Naive thymus-derived CD4-positive, alpha-beta T cell (primary cell): ENCODE measurements around the gene FPGT. TPM values are rescaled to one million over a fixed set of nuclear protein-coding genes. Genes with fewer than 3 reads are reported as not detected.
"Not testable (repeated sequence)": the region's sequence is repeated elsewhere in the genome, so short reads cannot be mapped to it uniquely, and the experiment has no call there.

ENCODE experiments used
- ATAC-seq: fragments of 150-1000 bp; cut with Tn5 transposase; 2 replicates; pipeline ENCODE4 v1.10.0; 2021; ENCODE audit warnings: mild to moderate bottlenecking, moderate library complexity
- CTCF ChIA-PET: fragments of 350-600 bp; sonication (Branson Sonifier 250); formaldehyde crosslinking; loops from one replicate; lab custom pipeline; 2021; ENCODE audit warnings: antibody characterized with exemption; lab: Charles Lee
- POLR2A ChIA-PET: fragments of 350-600 bp; sonication (Branson Sonifier 250); formaldehyde crosslinking; loops from one replicate; lab custom pipeline; 2021; ENCODE audit warnings: antibody characterized with exemption, inconsistent platforms; lab: Charles Lee
- DNase-seq, 9 donors: peaks; one replicate each; pipeline versions ENCODE4 v3.0.0 to v3.0.0-alpha.2; 2020 to 2022; ENCODE audit warnings: mixed read lengths in 1 of 9
- H3K27ac ChIP-seq: one replicate; pipeline ENCODE4 v1.7.0; 2013; ENCODE audit warnings: mild to moderate bottlenecking, low read depth, low read length, moderate library complexity
- H3K27me3 ChIP-seq, 2 donors: one replicate each; pipeline ENCODE4 v1.7.0; 2013; ENCODE audit warnings: low read length in 2 of 2, mild to moderate bottlenecking in 2 of 2, moderate library complexity in 2 of 2; ENCODE audit not compliant: control insufficient read depth in 2 of 2, insufficient read depth in 2 of 2
- H3K36me3 ChIP-seq, 3 experiments: 1 replicate in 2 of 3; 2 replicates in 1 of 3; pipeline ENCODE4 v1.7.0; 2013; ENCODE audit warnings: low read length in 3 of 3, mild to moderate bottlenecking in 3 of 3, moderate library complexity in 1 of 3; ENCODE audit not compliant: insufficient read depth in 3 of 3, control insufficient read depth in 2 of 3
- H3K4me1 ChIP-seq, 2 donors: one replicate each; pipeline ENCODE4 v1.7.0; 2013; ENCODE audit warnings: low read length in 2 of 2, mild to moderate bottlenecking in 2 of 2, moderate library complexity in 1 of 2; ENCODE audit not compliant: control insufficient read depth in 2 of 2, insufficient read depth in 2 of 2
- H3K4me3 ChIP-seq: 2 replicates; pipeline ENCODE4 v1.7.0; 2013; ENCODE audit warnings: mild to moderate bottlenecking, low read length
- H3K9me3 ChIP-seq, 3 experiments: 1 replicate in 2 of 3; 2 replicates in 1 of 3; pipeline ENCODE4 v1.7.0; 2013; ENCODE audit warnings: low read length in 3 of 3; ENCODE audit not compliant: control insufficient read depth in 2 of 3
- H3K27ac Mint-ChIP-seq, 9 donors: one replicate each; pipeline ENCODE4 v1.8.0; 2020 to 2022; ENCODE audit warnings: mixed read lengths in 9 of 9, mild to moderate bottlenecking in 8 of 9, moderate library complexity in 5 of 9, inconsistent platforms in 2 of 9
- H3K27me3 Mint-ChIP-seq, 5 donors: one replicate each; pipeline ENCODE4 v1.8.0; 2021 to 2022; ENCODE audit warnings: mixed read lengths in 5 of 5, mild to moderate bottlenecking in 1 of 5
- H3K36me3 Mint-ChIP-seq, 5 donors: one replicate each; pipeline ENCODE4 v1.8.0; 2020 to 2022; ENCODE audit warnings: mixed read lengths in 5 of 5, mild to moderate bottlenecking in 3 of 5, inconsistent platforms in 1 of 5
- H3K4me1 Mint-ChIP-seq, 7 donors: one replicate each; pipeline ENCODE4 v1.8.0; 2020 to 2022; ENCODE audit warnings: mixed read lengths in 7 of 7, mild to moderate bottlenecking in 3 of 7, inconsistent platforms in 1 of 7
- H3K4me3 Mint-ChIP-seq, 10 donors: one replicate each; pipeline ENCODE4 v1.8.0; 2020 to 2022; ENCODE audit warnings: mild to moderate bottlenecking in 10 of 10, mixed read lengths in 10 of 10, moderate library complexity in 6 of 10, inconsistent platforms in 2 of 10
- H3K9me3 Mint-ChIP-seq, 11 donors: one replicate each; pipeline ENCODE4 v1.8.0; 2020 to 2022; ENCODE audit warnings: mixed read lengths in 11 of 11, mild to moderate bottlenecking in 4 of 11, inconsistent platforms in 1 of 11, moderate library complexity in 1 of 11
- intact Hi-C, 2 donors: fragments of 100-400 bp; cut with micrococcal nuclease; formaldehyde crosslinking; loops; one replicate each; pipeline ENCODE4 v1.15.1; 2023
- polyA plus RNA-seq, 2 donors: library from polyadenylated mRNA; unstranded; fragments of 300-500 nt; fragmentation: Illumina TruSeq; gene quantifications; one replicate each; pipeline ENCODE4 v1.2.3, GENCODE V29; 2021
- total RNA-seq, 6 experiments: library from RNA in 5 of 6; stranded (reverse) in 5 of 6; gene quantifications; 1 replicate in 5 of 6; 2 replicates in 1 of 6; pipeline ENCODE4 v1.2.3 and lab custom pipeline; 2021 to 2026

The FPGT gene
- total RNA-seq (10 to 100 TPM in 3 of 5 experiments, 1 to 10 TPM in 2; 5.6 to 17.7 (median 12.5) TPM), polyA plus RNA-seq (1 to 10 TPM; 5.1 to 7.9 TPM), total RNA-seq (lab: John Stamatoyannopoulos, UW) (3.4 reads per million, percentile 18 among the genes with 10 or more reads in this experiment)

GRCh38 chr1:74197657-74198552 is at the start of gene FPGT, which contains the start of gene LRRIQ3:
TSS of gene FPGT (plus strand) at chr1:74198242. CDS start at chr1:74198279, 37 bp downstream.
TSS of gene LRRIQ3 (minus strand) at chr1:74198176. CDS start at chr1:74183684, 14,492 bp downstream.
- DNase-seq: peak; percentile 90 to 97 (median 96)
- H3K4me3 Mint-ChIP-seq: peak within 1 kb of the TSS; percentile 91 to 99 (median 94)
- peaks cover 0 to 7% (median 0%) of the 10 kb centered on the region in 5 donors for H3K27me3 Mint-ChIP-seq
- H3K36me3 Mint-ChIP-seq: peaks cover 0 to 20% (median 5%) of the 10 kb centered on the region in 5 donors
- ChIA-PET CTCF (interaction anchor here (1.2 kb wide), 1 partner anchor 536 kb away, joined by 4 read pairs; no protein-coding TSS in a partner anchor), POLR2A (no interaction called here)
- ATAC-seq: peak; percentile 99
- H3K27me3 ChIP-seq: no peaks in the 10 kb centered on the region
- H3K4me1 Mint-ChIP-seq: peaks cover 16 to 39% (median 19%) of the 10 kb centered on the region in 7 donors
- peak within 1 kb of the TSS; percentile 85 for H3K4me3 ChIP-seq
- H3K27ac ChIP-seq: peak within 1 kb of the TSS; percentile 84
- intact Hi-C loops: loop anchor here (1.0 to 2.0 kb wide), 5 partner anchors 535 to 1915 kb away; partner anchors contain the start of genes ACADM (in 2 of the 2), CRYZ (in 2 of the 2), TYW3 (in 2 of the 2) and NEGR1 (in 1 of the 2)
- H3K9me3 ChIP-seq: no peaks in the 10 kb centered on the region
- H3K9me3 Mint-ChIP-seq: no peaks in the 10 kb centered on the region
- H3K36me3 ChIP-seq: peaks cover 0 to 3% (median 0%) of the 10 kb centered on the region in 3 experiments
- H3K4me1 ChIP-seq: peaks cover 5% of the 10 kb centered on the region in 2 donors
- peak within 1 kb of the TSS; percentile 91 to 98 (median 96) for H3K27ac Mint-ChIP-seq

GRCh38 chr1:74160046-74160445 is 38.0 kb upstream of the FPGT start:
- ChIA-PET CTCF (interaction anchor here (0.6 kb wide), 1 partner anchor 9 kb away, joined by 3 read pairs; no protein-coding TSS in a partner anchor), POLR2A (no interaction called here)
- H3K27ac Mint-ChIP-seq: no peak overlapping the region
- Histone ChIP-seq H3K36me3 (no peaks in the 10 kb centered on the region), H3K4me3 (no peak overlapping the region), H3K4me1 (no peaks in the 10 kb centered on the region), H3K27ac (no peak overlapping the region), H3K9me3 (no peaks in the 10 kb centered on the region), H3K27me3 (peaks cover 0 to 3% of the 10 kb centered on the region in 2 donors)
- ATAC-seq (no peak), DNase-seq (no peak)
- H3K4me3 Mint-ChIP-seq: no peak overlapping the region
- H3K36me3 Mint-ChIP-seq: no peaks in the 10 kb centered on the region
- no peaks in the 10 kb centered on the region for H3K4me1 Mint-ChIP-seq
- H3K27me3 Mint-ChIP-seq: peaks cover 0 to 4% (median 0%) of the 10 kb centered on the region in 5 donors
- H3K9me3 Mint-ChIP-seq: peaks cover 0 to 4% (median 0%) of the 10 kb centered on the region in 11 donors
- intact Hi-C loops: no loop called here

- H3K27me3 Mint-ChIP-seq: peaks cover 0 to 4% (median 0%) of the 10 kb centered on the region in 5 donors
- CTCF ChIA-PET: no interaction called here
- no peaks in the 10 kb centered on the region for H3K36me3 ChIP-seq
- H3K36me3 Mint-ChIP-seq: no peaks in the 10 kb centered on the region
- POLR2A ChIA-PET: no interaction called here
- intact Hi-C loops: no loop called here
- H3K4me3 ChIP-seq: no peak overlapping the region
- no peaks in the 10 kb centered on the region for H3K4me1 ChIP-seq
- ATAC-seq (no peak), DNase-seq (no peak)
- no peak overlapping the region for H3K27ac Mint-ChIP-seq
- H3K4me3 Mint-ChIP-seq: no peak overlapping the region
- peaks cover 0 to 2% of the 10 kb centered on the region in 2 donors for H3K27me3 ChIP-seq
- H3K9me3 Mint-ChIP-seq: peaks cover 0 to 11% (median 2%) of the 10 kb centered on the region in 11 donors
- H3K9me3 ChIP-seq: no peaks in the 10 kb centered on the region
- H3K27ac ChIP-seq: no peak overlapping the region
- H3K4me1 Mint-ChIP-seq: no peaks in the 10 kb centered on the region
Observed at GRCh38 chr1:74161497-74161896, 36.5 kb upstream of the FPGT start.

GRCh38 chr1:74162333-74162732 is 35.7 kb upstream of the FPGT start:
- intact Hi-C loops: no loop called here
- H3K36me3 ChIP-seq: no peaks in the 10 kb centered on the region
- no peak overlapping the region for H3K27ac Mint-ChIP-seq
- peaks cover 0 to 4% (median 0%) of the 10 kb centered on the region in 5 donors for H3K27me3 Mint-ChIP-seq
- H3K27ac ChIP-seq: no peak overlapping the region
- H3K27me3 ChIP-seq: no peaks in the 10 kb centered on the region
- H3K4me3 ChIP-seq: no peak overlapping the region
- DNase-seq (no peak), ATAC-seq (no peak)
- H3K4me3 Mint-ChIP-seq: no peak overlapping the region
- no peaks in the 10 kb centered on the region for H3K4me1 Mint-ChIP-seq
- no peaks in the 10 kb centered on the region for H3K9me3 ChIP-seq
- H3K4me1 ChIP-seq: no peaks in the 10 kb centered on the region
- H3K9me3 Mint-ChIP-seq: peaks cover 0 to 19% (median 4%) of the 10 kb centered on the region in 11 donors
- CTCF ChIA-PET: no interaction called here
- no peaks in the 10 kb centered on the region for H3K36me3 Mint-ChIP-seq
- POLR2A ChIA-PET: no interaction called here

GRCh38 chr1:74174423-74174822 is 23.6 kb upstream of the FPGT start:
- H3K9me3 ChIP-seq, CTCF ChIA-PET, intact Hi-C loops, H3K4me1 ChIP-seq, ATAC-seq, H3K36me3 ChIP-seq, H3K4me1 Mint-ChIP-seq, H3K27ac Mint-ChIP-seq, H3K27me3 ChIP-seq, H3K4me3 ChIP-seq, DNase-seq, POLR2A ChIA-PET, H3K4me3 Mint-ChIP-seq, H3K27me3 Mint-ChIP-seq, H3K27ac ChIP-seq: not testable (repeated sequence)
- peaks cover 5 to 60% (median 21%) of the 10 kb centered on the region in 11 donors for H3K9me3 Mint-ChIP-seq
- H3K36me3 Mint-ChIP-seq: peaks cover 0 to 15% (median 5%) of the 10 kb centered on the region in 5 donors

GRCh38 chr1:74180490-74180889 is 17.6 kb upstream of the FPGT start:
- Histone ChIP-seq H3K9me3 (no peaks in the 10 kb centered on the region), H3K4me3 (no peak overlapping the region), H3K27ac (no peak overlapping the region), H3K27me3 (no peaks in the 10 kb centered on the region), H3K36me3 (no peaks in the 10 kb centered on the region), H3K4me1 (no peaks in the 10 kb centered on the region)
- DNase-seq (no peak), ATAC-seq (no peak)
- Mint-ChIP-seq H3K9me3 (peaks cover 0 to 8% (median 4%) of the 10 kb centered on the region in 11 donors), H3K4me3 (no peak overlapping the region), H3K27ac (no peak overlapping the region), H3K27me3 (no peaks in the 10 kb centered on the region), H3K36me3 (peaks cover 0 to 4% (median 3%) of the 10 kb centered on the region in 5 donors), H3K4me1 (no peaks in the 10 kb centered on the region)
- intact Hi-C loops: no loop called here
- POLR2A ChIA-PET: no interaction called here
- CTCF ChIA-PET: no interaction called here
